Calu3 (cell line): Measurements from ENCODE around the gene ATOSB. TPM values are rescaled to one million over a fixed set of nuclear protein-coding genes. Genes with fewer than 3 reads are reported as not detected.

ENCODE experiments used
- BruUV-seq: library from RNA; stranded (reverse); fragments of 400-500 nt; replicated peaks from 2 replicates; lab custom pipeline; 2021; lab: Mats Ljungman, UMichigan
- CTCF ChIA-PET: fragments of 300-600 bp; sonication (Branson Sonifier 250); formaldehyde crosslinking; loops from one replicate; lab custom pipeline; 2022; ENCODE audit warnings: antibody characterized with exemption; lab: Charles Lee
- DNase-seq: peaks from one replicate; pipeline ENCODE4 v3.0.0; 2022
- H3K27ac Mint-ChIP-seq: one replicate; pipeline ENCODE4 v1.8.0; 2022; ENCODE audit warnings: mixed read lengths; ENCODE audit not compliant: unreplicated experiment
- H3K27me3 Mint-ChIP-seq: one replicate; pipeline ENCODE4 v1.8.0; 2022; ENCODE audit warnings: mixed read lengths; ENCODE audit not compliant: unreplicated experiment
- H3K36me3 Mint-ChIP-seq: one replicate; pipeline ENCODE4 v1.8.0; 2022; ENCODE audit warnings: mild to moderate bottlenecking, moderate library complexity, mixed read lengths; ENCODE audit not compliant: insufficient read depth, unreplicated experiment
- H3K4me1 Mint-ChIP-seq: one replicate; pipeline ENCODE4 v1.8.0; 2022; ENCODE audit warnings: mild to moderate bottlenecking, low read depth, mixed read lengths; ENCODE audit not compliant: unreplicated experiment
- H3K4me3 Mint-ChIP-seq: one replicate; pipeline ENCODE4 v1.8.0; 2022; ENCODE audit warnings: mild to moderate bottlenecking, low read depth, moderate library complexity, mixed read lengths; ENCODE audit not compliant: unreplicated experiment
- H3K9me3 Mint-ChIP-seq: one replicate; pipeline ENCODE4 v1.8.0; 2022; ENCODE audit warnings: low read depth, mixed read lengths; ENCODE audit not compliant: unreplicated experiment
- intact Hi-C: fragments of 100-400 bp; cut with micrococcal nuclease; formaldehyde crosslinking; loops from one replicate; pipeline ENCODE4 v1.10.0; 2022; ENCODE audit not compliant: unreplicated experiment
- total RNA-seq: library from RNA; stranded (reverse); gene quantifications from 2 replicates; pipeline ENCODE4 v1.2.3, GENCODE V29; 2022
- TF ChIP-seq, protein P1 (sequence below): fragments of 200-600 bp; IDR thresholded peaks from one replicate; pipeline ENCODE4 v1.8.0; 2022; ENCODE audit warnings: antibody characterized with exemption; ENCODE audit not compliant: unreplicated experiment

The ATOSB gene
- total RNA-seq, 1 experiment from 2014 or later, result 16.8 TPM

DNA sequence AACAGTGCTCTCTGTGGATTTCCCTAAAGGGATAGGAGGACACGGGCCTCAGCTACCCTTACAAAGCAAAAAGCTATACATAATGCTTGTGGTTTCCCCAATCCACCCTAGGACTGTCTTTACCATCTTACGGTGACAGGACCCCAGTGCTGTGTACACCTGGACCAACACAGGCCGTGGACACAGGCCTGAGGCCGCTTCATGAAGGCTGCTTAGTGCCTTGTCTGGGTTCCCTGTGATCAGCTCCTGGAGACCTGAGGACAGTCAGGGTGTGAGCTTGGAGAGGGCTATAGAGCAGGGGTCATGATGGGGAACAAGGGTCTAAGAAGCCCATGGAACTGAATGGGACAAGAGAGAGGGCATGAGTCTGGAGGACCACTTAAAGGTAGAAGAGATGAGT lies 38.8 kb downstream of the ATOSB start:
- peaks cover 39% of the 10 kb centered on the region for H3K36me3 Mint-ChIP-seq
- no peak overlapping the region for H3K4me3 Mint-ChIP-seq
- DNase-seq, result no peak
- no peaks in the 10 kb centered on the region for H3K9me3 Mint-ChIP-seq
- no peaks in the 10 kb centered on the region for H3K27me3 Mint-ChIP-seq
- TF ChIP-seq, protein P1, sequence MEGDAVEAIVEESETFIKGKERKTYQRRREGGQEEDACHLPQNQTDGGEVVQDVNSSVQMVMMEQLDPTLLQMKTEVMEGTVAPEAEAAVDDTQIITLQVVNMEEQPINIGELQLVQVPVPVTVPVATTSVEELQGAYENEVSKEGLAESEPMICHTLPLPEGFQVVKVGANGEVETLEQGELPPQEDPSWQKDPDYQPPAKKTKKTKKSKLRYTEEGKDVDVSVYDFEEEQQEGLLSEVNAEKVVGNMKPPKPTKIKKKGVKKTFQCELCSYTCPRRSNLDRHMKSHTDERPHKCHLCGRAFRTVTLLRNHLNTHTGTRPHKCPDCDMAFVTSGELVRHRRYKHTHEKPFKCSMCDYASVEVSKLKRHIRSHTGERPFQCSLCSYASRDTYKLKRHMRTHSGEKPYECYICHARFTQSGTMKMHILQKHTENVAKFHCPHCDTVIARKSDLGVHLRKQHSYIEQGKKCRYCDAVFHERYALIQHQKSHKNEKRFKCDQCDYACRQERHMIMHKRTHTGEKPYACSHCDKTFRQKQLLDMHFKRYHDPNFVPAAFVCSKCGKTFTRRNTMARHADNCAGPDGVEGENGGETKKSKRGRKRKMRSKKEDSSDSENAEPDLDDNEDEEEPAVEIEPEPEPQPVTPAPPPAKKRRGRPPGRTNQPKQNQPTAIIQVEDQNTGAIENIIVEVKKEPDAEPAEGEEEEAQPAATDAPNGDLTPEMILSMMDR, result no peak
- BruUV-seq, result no TSS peak
- H3K27ac Mint-ChIP-seq, result no peak overlapping the region
- CTCF ChIA-PET, result no interaction called here
- H3K4me1 Mint-ChIP-seq, result peaks cover 27% of the 10 kb centered on the region
- intact Hi-C loops, result no loop called here

DNA sequence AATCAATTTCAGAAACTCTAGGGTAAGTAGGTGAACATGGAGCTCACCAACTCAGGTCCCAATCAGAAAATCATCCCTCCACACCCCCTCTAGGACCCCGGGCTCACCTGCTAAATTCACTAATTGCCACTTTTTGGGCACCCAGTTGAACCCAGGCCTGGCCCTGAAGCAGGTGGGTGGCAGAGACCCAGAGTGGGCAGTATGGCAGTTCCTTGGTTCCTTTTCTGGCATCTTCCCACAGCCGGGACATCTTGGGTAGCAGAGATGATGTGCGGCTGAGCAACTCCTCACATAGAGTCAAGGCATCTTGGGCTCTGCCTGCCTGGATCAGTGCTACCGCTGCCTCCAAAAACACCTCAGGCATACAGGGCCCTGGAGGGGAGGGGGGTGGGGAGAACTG lies 40.3 kb downstream of the ATOSB start:
- H3K4me3 Mint-ChIP-seq, result no peak overlapping the region
- H3K36me3 Mint-ChIP-seq, result peaks cover 52% of the 10 kb centered on the region
- H3K9me3 Mint-ChIP-seq, result no peaks in the 10 kb centered on the region
- no TSS peak for BruUV-seq
- H3K27ac Mint-ChIP-seq, result no peak overlapping the region
- no peaks in the 10 kb centered on the region for H3K27me3 Mint-ChIP-seq
- peaks cover 30% of the 10 kb centered on the region for H3K4me1 Mint-ChIP-seq
- intact Hi-C loops, result no loop called here
- no peak for DNase-seq
- TF ChIP-seq, protein P1, result no peak
- CTCF ChIA-PET, result no interaction called here

DNA sequence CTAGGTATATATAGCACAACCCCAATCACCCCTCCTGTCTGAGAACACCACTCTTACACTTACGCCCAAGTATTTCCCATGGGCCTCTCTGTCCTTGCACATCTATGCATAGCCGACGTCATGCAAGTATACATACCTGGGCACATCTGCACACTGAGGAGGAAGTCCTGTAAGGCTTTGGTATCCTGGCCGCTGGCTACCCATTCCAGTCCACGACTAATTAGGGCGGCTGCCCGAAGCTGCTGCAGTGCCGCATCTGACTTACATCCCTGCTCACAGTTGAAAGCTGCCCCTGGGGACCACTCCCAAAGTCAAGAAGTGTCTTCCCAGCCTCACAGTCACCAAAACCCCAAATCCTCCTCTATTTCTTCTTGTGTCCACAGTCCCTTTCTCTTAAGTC lies 40.9 kb downstream of the ATOSB start:
- peaks cover 30% of the 10 kb centered on the region for H3K4me1 Mint-ChIP-seq
- intact Hi-C loops, result no loop called here
- H3K4me3 Mint-ChIP-seq, result no peak overlapping the region
- TF ChIP-seq, protein P1, result no peak
- peaks cover 50% of the 10 kb centered on the region for H3K36me3 Mint-ChIP-seq
- BruUV-seq, result no TSS peak
- H3K9me3 Mint-ChIP-seq, result no peaks in the 10 kb centered on the region
- no peaks in the 10 kb centered on the region for H3K27me3 Mint-ChIP-seq
- CTCF ChIA-PET, result no interaction called here
- no peak for DNase-seq
- H3K27ac Mint-ChIP-seq, result no peak overlapping the region

DNA sequence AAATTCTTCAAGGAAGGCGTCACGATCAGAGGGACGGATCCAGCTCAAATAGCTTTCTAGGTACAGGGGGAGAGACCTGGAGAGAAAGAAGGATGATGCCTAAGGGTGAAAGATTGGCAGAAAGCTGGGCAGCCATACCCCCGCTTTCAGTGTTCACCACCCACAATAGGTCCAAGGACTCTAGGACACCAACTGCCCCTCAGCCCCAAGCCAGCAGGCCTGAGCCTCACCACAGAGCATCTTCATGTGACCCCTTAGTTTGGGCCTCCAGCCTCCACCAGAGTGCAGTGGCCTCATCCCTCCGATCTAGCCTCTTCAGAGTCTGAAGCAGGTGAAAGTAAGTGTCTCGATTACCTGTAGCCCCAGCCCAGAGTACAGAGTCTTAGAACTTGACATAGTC lies 41.5 kb downstream of the ATOSB start:
- CTCF ChIA-PET, result no interaction called here
- no peaks in the 10 kb centered on the region for H3K27me3 Mint-ChIP-seq
- H3K9me3 Mint-ChIP-seq, result no peaks in the 10 kb centered on the region
- H3K36me3 Mint-ChIP-seq, result peaks cover 44% of the 10 kb centered on the region
- TF ChIP-seq, protein P1, result no peak
- intact Hi-C loops, result no loop called here
- H3K4me1 Mint-ChIP-seq, result peaks cover 30% of the 10 kb centered on the region
- H3K4me3 Mint-ChIP-seq, result no peak overlapping the region
- no peak overlapping the region for H3K27ac Mint-ChIP-seq
- DNase-seq, result no peak
- no TSS peak for BruUV-seq
